HG02884 (cell line): Measurements from ENCODE around the gene MTG2.

Experiments used
- ATAC-seq: cut with Tn5 transposase; IDR thresholded peaks from one replicate; pipeline ENCODE4 v1.9.1; 2021; ENCODE audit warnings: mild to moderate bottlenecking, moderate library complexity; ENCODE audit not compliant: unreplicated experiment

The MTG2 gene

GRCh38 chr20:62182469-62183425 lies at the start of gene MTG2:
MTG2 (plus strand) TSS chr20:62183028; CDS start chr20:62193421, 10,393 bp downstream.
- ATAC-seq, result peak; percentile 93

GRCh38 chr20:62133051-62133845 lies 49.6 kb upstream of the MTG2 start:
- no peak for ATAC-seq

GRCh38 chr20:62133864-62134263 lies 49.0 kb upstream of the MTG2 start:
- ATAC-seq, result no peak

- no peak for ATAC-seq
Observed at GRCh38 chr20:62134735-62135231, 48.0 kb upstream of the MTG2 start.

- ATAC-seq, result no peak
Observed at GRCh38 chr20:62135573-62136266, 47.1 kb upstream of the MTG2 start.

GRCh38 chr20:62136283-62137091 lies 46.3 kb upstream of the MTG2 start:
- ATAC-seq, result no peak

- no peak for ATAC-seq
Observed at GRCh38 chr20:62137092-62137384, 45.8 kb upstream of the MTG2 start.

GRCh38 chr20:62137478-62138203 lies 45.2 kb upstream of the MTG2 start:
- ATAC-seq, result no peak

GRCh38 chr20:62138204-62138543 lies 44.7 kb upstream of the MTG2 start:
- ATAC-seq, result no peak

- ATAC-seq, result no peak
Observed at GRCh38 chr20:62138912-62139311, 43.9 kb upstream of the MTG2 start.

GRCh38 chr20:62139636-62140035 lies 43.2 kb upstream of the MTG2 start:
- no peak for ATAC-seq

GRCh38 chr20:62141043-62141396 lies 41.8 kb upstream of the MTG2 start:
- no peak for ATAC-seq

- ATAC-seq, result no peak
Observed at GRCh38 chr20:62141397-62142251, 41.2 kb upstream of the MTG2 start.

GRCh38 chr20:62142252-62143080 lies 40.4 kb upstream of the MTG2 start:
- peak; percentile 15 for ATAC-seq

- peak; percentile 72 for ATAC-seq
Observed at GRCh38 chr20:62143081-62143956, 39.5 kb upstream of the MTG2 start, which contains the start of the genes PSMA7 and SS18L1. PSMA7 (minus strand) TSS chr20:62143394; CDS start chr20:62143303, 91 bp downstream. SS18L1 (plus strand) TSS chr20:62143769; CDS start chr20:62143821, 52 bp downstream.

- ATAC-seq, result no peak
Observed at GRCh38 chr20:62143957-62144825, 38.6 kb upstream of the MTG2 start.
